ENCODE data around the gene SEPTIN2.
"Not testable (repeated sequence)": the region's sequence is repeated elsewhere in the genome, so short reads cannot be mapped to it uniquely, and the experiment has no call there.

Gene SEPTIN2

GRCh38 chr2:241315879-241316631 lies at the start of gene SEPTIN2:
TSS of gene SEPTIN2 (plus strand) at chr2:241315925. CDS start at chr2:241324233, 8,308 bp downstream.
- DNase-seq (ENCODE audit: low read depth in 2 of 3, low spot score in 2 of 3), result peak; percentile 62 to 74 (median 67)

GRCh38 chr2:241267249-241268067 lies 48.3 kb upstream of the SEPTIN2 start:
- DNase-seq (ENCODE audit: low read depth in 2 of 3, low spot score in 2 of 3), result no peak

GRCh38 chr2:241268306-241268705 lies 47.4 kb upstream of the SEPTIN2 start:
- no peak for DNase-seq (ENCODE audit: low read depth in 2 of 3, low spot score in 2 of 3)

GRCh38 chr2:241268716-241269445 lies 46.8 kb upstream of the SEPTIN2 start:
- no peak for DNase-seq (ENCODE audit: low read depth in 2 of 3, low spot score in 2 of 3)

GRCh38 chr2:241269707-241270520 lies 45.8 kb upstream of the SEPTIN2 start:
- no peak for DNase-seq (ENCODE audit: low read depth in 2 of 3, low spot score in 2 of 3)

- DNase-seq (ENCODE audit: low read depth in 2 of 3, low spot score in 2 of 3), result no peak
These were observed 45.2 kb upstream of the SEPTIN2 start for GRCh38 chr2:241270531-241270930.

GRCh38 chr2:241271706-241272302 lies 43.9 kb upstream of the SEPTIN2 start:
- peak; percentile 19 to 27 (median 22) for DNase-seq (ENCODE audit: low read depth in 2 of 3, low spot score in 2 of 3)

- DNase-seq (ENCODE audit: low read depth in 2 of 3, low spot score in 2 of 3), result peak; percentile 20 to 52 (median 26)
These were observed 43.2 kb upstream of the SEPTIN2 start for GRCh38 chr2:241272303-241273209.

- DNase-seq (ENCODE audit: low read depth in 2 of 3, low spot score in 2 of 3), result no peak
These were observed 42.3 kb upstream of the SEPTIN2 start for GRCh38 chr2:241273210-241274020.

- DNase-seq (ENCODE audit: low read depth in 2 of 3, low spot score in 2 of 3), result no peak
These were observed 41.6 kb upstream of the SEPTIN2 start for GRCh38 chr2:241274127-241274526.

- no peak for DNase-seq (ENCODE audit: low read depth in 2 of 3, low spot score in 2 of 3)
These were observed 40.2 kb upstream of the SEPTIN2 start for GRCh38 chr2:241275504-241275903.

- no peak for DNase-seq (ENCODE audit: low read depth in 2 of 3, low spot score in 2 of 3)
These were observed 39.8 kb upstream of the SEPTIN2 start for GRCh38 chr2:241275910-241276309.

GRCh38 chr2:241278306-241278705 lies 37.4 kb upstream of the SEPTIN2 start:
- DNase-seq (ENCODE audit: low read depth in 2 of 3, low spot score in 2 of 3), result not testable (repeated sequence)

GRCh38 chr2:241279413-241279812 lies 36.3 kb upstream of the SEPTIN2 start:
- DNase-seq (ENCODE audit: low read depth in 2 of 3, low spot score in 2 of 3), result no peak

- no peak for DNase-seq (ENCODE audit: low read depth in 2 of 3, low spot score in 2 of 3)
These were observed 35.9 kb upstream of the SEPTIN2 start for GRCh38 chr2:241279828-241280227.

- no peak for DNase-seq (ENCODE audit: low read depth in 2 of 3, low spot score in 2 of 3)
These were observed 35.4 kb upstream of the SEPTIN2 start for GRCh38 chr2:241280291-241280690.

- no peak for DNase-seq (ENCODE audit: low read depth in 2 of 3, low spot score in 2 of 3)
These were observed 33.2 kb upstream of the SEPTIN2 start for GRCh38 chr2:241282555-241282954.

GRCh38 chr2:241285596-241285995 lies 30.1 kb upstream of the SEPTIN2 start:
- DNase-seq (ENCODE audit: low read depth in 2 of 3, low spot score in 2 of 3), result no peak
